A549 treated with DMSO at 1 μM for 4 hours (cell line): ENCODE measurements around the gene CSNK2B. TPM values are rescaled to one million over a fixed set of nuclear protein-coding genes. Genes with fewer than 3 reads are reported as not detected.

Source experiments
- total RNA-seq: library from RNA; stranded (reverse); fragments of 200-300 nt; extraction: Qiagen RNA extraction; gene quantifications from 5 replicates; pipeline ENCODE4 v1.2.3, GENCODE V29; 2022; ENCODE audit warnings: low read depth

CSNK2B gene
- 165 to 176 TPM (median 167 TPM) in 5 replicates for total RNA-seq

GRCh38 chr6:31665501-31666336 lies at the start of gene CSNK2B:
CSNK2B (plus strand) TSS chr6:31666080; CDS start chr6:31666832, 752 bp downstream.

GRCh38 chr6:31620586-31621319 lies 45.1 kb upstream of the CSNK2B start, which contains the start of gene PRRC2A:
PRRC2A (plus strand) TSS chr6:31620715; CDS start chr6:31622790, 2,075 bp downstream.

GRCh38 chr6:31655349-31656237 lies 10.3 kb upstream of the CSNK2B start, which contains the start of gene APOM:
APOM (plus strand) TSS chr6:31655894; CDS start chr6:31655967, 73 bp downstream.

GRCh38 chr6:31660381-31661261 lies 5.3 kb upstream of the CSNK2B start, which contains the start of gene C6orf47:
C6orf47 (minus strand) TSS chr6:31660778; CDS start chr6:31659947, 831 bp downstream.

GRCh38 chr6:31664790-31665500 lies 935 bp upstream of the CSNK2B start, which contains the start of gene GPANK1:
GPANK1 (minus strand) TSS chr6:31664997; CDS start chr6:31664478, 519 bp downstream.

GRCh38 chr6:31669676-31670075 lies 3.8 kb downstream of the CSNK2B start, which contains the start of gene LY6G5B:
LY6G5B (plus strand) TSS chr6:31669976; CDS start chr6:31670951, 975 bp downstream.

GRCh38 chr6:31680226-31681134 lies 14.6 kb downstream of the CSNK2B start, which contains the start of gene LY6G5C:
LY6G5C (minus strand) TSS chr6:31681067; CDS start chr6:31680373, 694 bp downstream.

GRCh38 chr6:31702819-31703716 lies 37.2 kb downstream of the CSNK2B start, which contains the start of gene ABHD16A:
ABHD16A (minus strand) TSS chr6:31703324; CDS start chr6:31703281, 43 bp downstream.

GRCh38 chr6:31706599-31706998 lies 40.7 kb downstream of the CSNK2B start, which contains the start of gene LY6G6F:
LY6G6F (plus strand) TSS chr6:31706866; CDS start chr6:31706907, 41 bp downstream.

GRCh38 chr6:31715022-31715958 lies 49.4 kb downstream of the CSNK2B start, which contains the start of gene LY6G6D:
LY6G6D (plus strand) TSS chr6:31715348; CDS start chr6:31715356, 8 bp downstream.

Other genes with a start within 250 kb of the CSNK2B start
- 7.6 to 9.0 TPM (median 8.6 TPM) in 5 replicates for gene MICB, start 167.9 kb upstream of the CSNK2B start, total RNA-seq
- not detected in 5 replicates for gene MCCD1, start 137.1 kb upstream of the CSNK2B start, total RNA-seq
- 352 to 407 TPM (median 386 TPM) in 5 replicates for gene DDX39B, start 124.1 kb upstream of the CSNK2B start, total RNA-seq
- 0.40 to 0.77 TPM (median 0.64 TPM) in 5 replicates for gene ATP6V1G2, start 119.5 kb upstream of the CSNK2B start, total RNA-seq
- 9.6 to 12.9 TPM (median 11.4 TPM) in 5 replicates for gene NFKBIL1, start 118.5 kb upstream of the CSNK2B start, total RNA-seq
- 0.11 to 0.12 TPM in 2 of 5 replicates, not detected in the others for gene LTA, start 93.8 kb upstream of the CSNK2B start, total RNA-seq
- gene TNF, start 90.5 kb upstream of the CSNK2B start, total RNA-seq = 0.10 to 0.22 TPM (median 0.11 TPM) in 3 of 5 replicates, not detected in the others
- 0.29 to 0.50 TPM (median 0.49 TPM) in 5 replicates for gene LTB, start 83.7 kb upstream of the CSNK2B start, total RNA-seq
- 0.20 to 0.26 TPM in 2 of 5 replicates, not detected in the others for gene LST1, start 79.8 kb upstream of the CSNK2B start, total RNA-seq
- not detected in 5 replicates for gene NCR3, start 73.1 kb upstream of the CSNK2B start, total RNA-seq
- not detected in 5 replicates for gene AIF1, start 50.8 kb upstream of the CSNK2B start, total RNA-seq
- gene PRRC2A, start 45.4 kb upstream of the CSNK2B start, total RNA-seq = 68.9 to 101 TPM (median 86.8 TPM) in 5 replicates
- 119 to 155 TPM (median 144 TPM) in 5 replicates for gene BAG6, start 13.4 kb upstream of the CSNK2B start, total RNA-seq
- gene APOM, start 10.2 kb upstream of the CSNK2B start, total RNA-seq = 2.8 to 3.8 TPM (median 3.2 TPM) in 5 replicates
- 10.9 to 13.1 TPM (median 12.1 TPM) in 5 replicates for gene C6orf47, start 5.3 kb upstream of the CSNK2B start, total RNA-seq
- gene GPANK1, start 1.1 kb upstream of the CSNK2B start, total RNA-seq = 10.7 to 15.4 TPM (median 12.2 TPM) in 5 replicates
- 3.6 to 5.8 TPM (median 5.1 TPM) in 5 replicates for gene LY6G5B, start 3.9 kb downstream of the CSNK2B start, total RNA-seq
- 0.95 to 2.0 TPM (median 1.3 TPM) in 5 replicates for gene LY6G5C, start 15.0 kb downstream of the CSNK2B start, total RNA-seq
- 16.1 to 20.1 TPM (median 17.9 TPM) in 5 replicates for gene ABHD16A, start 37.2 kb downstream of the CSNK2B start, total RNA-seq
- gene LY6G6F, start 40.8 kb downstream of the CSNK2B start, total RNA-seq = not detected in 5 replicates
- not detected in 5 replicates for gene LY6G6D, start 49.3 kb downstream of the CSNK2B start, total RNA-seq
- 0.12 to 0.20 TPM in 2 of 5 replicates, not detected in the others for gene LY6G6C, start 55.7 kb downstream of the CSNK2B start, total RNA-seq
- not detected in 5 replicates for gene MPIG6B, start 57.3 kb downstream of the CSNK2B start, total RNA-seq
- 27.0 to 30.0 TPM (median 27.6 TPM) in 5 replicates for gene DDAH2, start 63.2 kb downstream of the CSNK2B start, total RNA-seq
- gene CLIC1, start 70.5 kb downstream of the CSNK2B start, total RNA-seq = 490 to 521 TPM (median 507 TPM) in 5 replicates
- 10.7 to 16.8 TPM (median 15.8 TPM) in 5 replicates for gene MSH5, start 73.9 kb downstream of the CSNK2B start, total RNA-seq
- gene SAPCD1, start 96.6 kb downstream of the CSNK2B start, total RNA-seq = 3.0 to 5.0 TPM (median 3.3 TPM) in 5 replicates
- 1.4 to 2.0 TPM (median 1.8 TPM) in 5 replicates for gene VWA7, start 111.2 kb downstream of the CSNK2B start, total RNA-seq
- 52.7 to 64.9 TPM (median 59.0 TPM) in 5 replicates for gene VARS1, start 129.7 kb downstream of the CSNK2B start, total RNA-seq
- gene LSM2, start 140.9 kb downstream of the CSNK2B start, total RNA-seq = 49.8 to 66.9 TPM (median 61.6 TPM) in 5 replicates
- gene HSPA1L, start 149.2 kb downstream of the CSNK2B start, total RNA-seq = 1.00 to 2.0 TPM (median 1.9 TPM) in 5 replicates
- 134 to 436 TPM (median 349 TPM) in 5 replicates for gene HSPA1A, start 149.5 kb downstream of the CSNK2B start, total RNA-seq
- 109 to 336 TPM (median 263 TPM) in 5 replicates for gene HSPA1B, start 161.7 kb downstream of the CSNK2B start, total RNA-seq
- gene NEU1, start 196.7 kb downstream of the CSNK2B start, total RNA-seq = 26.4 to 37.6 TPM (median 30.1 TPM) in 5 replicates
- 0.05 to 0.36 TPM (median 0.15 TPM) in 3 of 5 replicates, not detected in the others for gene SLC44A4, start 212.9 kb downstream of the CSNK2B start, total RNA-seq
- gene EHMT2, start 231.6 kb downstream of the CSNK2B start, total RNA-seq = 21.2 to 34.6 TPM (median 30.7 TPM) in 5 replicates
- gene ZBTB12, start 236.0 kb downstream of the CSNK2B start, total RNA-seq = 3.5 to 5.5 TPM (median 4.8 TPM) in 5 replicates